ENCODE results near the gene RUFY3. TPM values are rescaled to one million over a fixed set of nuclear protein-coding genes. Genes with fewer than 3 reads are reported as not detected.
"Not testable (repeated sequence)": the region's sequence is repeated elsewhere in the genome, so short reads cannot be mapped to it uniquely, and the experiment has no call there.

The RUFY3 gene
- total RNA-seq, 3 donors from 2014 or later = 31.9 to 54.2 (median 46.0) TPM

- TF ChIP-seq CTCF (IDR thresholded peaks at IDR 0.05) = no peak
- no peaks in the 10 kb centered on the region for H3K36me3 ChIP-seq (ENCODE audit: low read depth)
- no peaks in the 10 kb centered on the region for H3K9me3 ChIP-seq
- no peak for DNase-seq
- ATAC-seq = no peak
- intact Hi-C loops (cut with DNase I, micrococcal nuclease) = no loop called here
- no peak overlapping the region for H3K4me3 ChIP-seq
- H3K4me1 ChIP-seq (ENCODE audit: low read depth) = peaks cover 26% of the 10 kb centered on the region
These were observed 30.1 kb upstream of the RUFY3 start for GRCh38 chr4:70691661-70692060.

- ATAC-seq = not testable (repeated sequence)
These were observed 27.1 kb upstream of the RUFY3 start for GRCh38 chr4:70694633-70695032.

DNA sequence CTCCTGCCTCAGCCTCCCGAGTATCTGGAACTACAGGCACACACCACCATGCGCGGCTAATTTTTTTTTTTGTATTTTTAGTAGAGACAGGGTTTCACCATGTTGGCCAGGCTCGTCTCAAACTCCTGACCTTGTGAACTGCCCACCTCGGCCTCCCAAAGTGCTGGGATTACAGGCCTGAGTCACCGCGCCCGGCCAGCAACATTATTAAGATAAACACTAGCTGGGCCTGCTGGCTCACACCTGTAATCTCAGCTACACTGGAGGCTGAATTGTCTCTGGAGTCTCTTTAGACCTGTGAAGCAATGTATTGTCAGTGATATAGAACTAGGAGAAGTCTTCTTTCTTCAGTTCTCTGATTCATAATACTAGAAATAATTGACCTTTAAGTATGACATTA, 23.3 kb upstream of the RUFY3 start:
- H3K4me1 ChIP-seq (ENCODE audit: low read depth); H3K36me3 ChIP-seq (ENCODE audit: low read depth); intact Hi-C loops (cut with DNase I, micrococcal nuclease); H3K4me3 ChIP-seq; H3K9me3 ChIP-seq; DNase-seq; ATAC-seq: not testable (repeated sequence)

More at GRCh38 chr4:70694633-70695032, 27.1 kb upstream of the RUFY3 start:
- H3K4me1 ChIP-seq (ENCODE audit: low read depth) = peaks cover 15% of the 10 kb centered on the region
- H3K9me3 ChIP-seq; intact Hi-C loops (cut with DNase I, micrococcal nuclease); DNase-seq; H3K36me3 ChIP-seq (ENCODE audit: low read depth); H3K4me3 ChIP-seq: not testable (repeated sequence)

DNA sequence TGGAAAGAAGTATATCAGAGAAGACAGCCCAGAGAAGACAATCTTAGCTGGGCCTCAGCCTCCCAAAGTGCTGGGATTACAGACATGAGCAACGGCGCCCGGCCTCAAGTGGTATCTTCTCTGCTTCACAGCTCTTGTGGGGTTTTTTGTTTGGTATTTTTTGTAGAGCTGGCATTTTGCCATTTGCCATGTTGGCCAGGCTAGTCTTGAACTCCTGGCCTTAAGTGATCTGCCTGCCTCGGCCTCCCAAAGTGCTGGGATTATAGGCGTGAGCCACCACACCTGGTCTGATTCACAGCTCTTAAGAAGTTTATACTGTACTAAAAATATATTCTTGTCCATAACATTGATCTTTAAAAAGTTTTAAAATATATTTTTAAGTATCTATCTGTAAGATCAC, 21.1 kb upstream of the RUFY3 start:
- Histone ChIP-seq H3K9me3 (no peaks in the 10 kb centered on the region), H3K4me1 (ENCODE audit: low read depth) (peaks cover 11% of the 10 kb centered on the region), H3K36me3 (ENCODE audit: low read depth) (no peaks in the 10 kb centered on the region), H3K4me3 (no peak overlapping the region)
- no peak for ATAC-seq
- intact Hi-C loops (cut with DNase I, micrococcal nuclease) = no loop called here
- TF ChIP-seq CTCF (IDR thresholded peaks at IDR 0.05) = no peak
- DNase-seq = no peak

DNA sequence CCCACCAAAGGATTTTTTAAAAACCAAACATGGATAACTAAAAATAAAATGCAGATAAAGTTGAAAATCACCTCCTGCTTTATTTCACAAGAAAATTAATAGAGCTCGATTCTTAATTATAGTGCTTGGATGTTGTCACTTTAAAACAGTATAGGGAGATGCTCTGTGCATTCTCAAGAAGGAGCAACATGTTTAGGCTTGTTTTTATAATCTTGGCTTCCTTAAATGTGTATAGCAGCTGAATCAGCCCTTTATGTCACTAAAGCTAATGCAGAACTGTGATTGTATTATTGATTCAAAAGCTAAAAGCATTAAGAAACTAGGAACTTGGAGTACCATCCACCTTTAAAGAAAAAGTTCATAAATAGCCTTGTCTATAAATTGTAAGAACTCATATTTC, 20.5 kb upstream of the RUFY3 start:
- no peak for TF ChIP-seq CTCF (IDR thresholded peaks at IDR 0.05)
- H3K4me1 ChIP-seq (ENCODE audit: low read depth) = peaks cover 14% of the 10 kb centered on the region
- no peak overlapping the region for H3K4me3 ChIP-seq
- no peak for ATAC-seq
- no peaks in the 10 kb centered on the region for H3K36me3 ChIP-seq (ENCODE audit: low read depth)
- DNase-seq = no peak
- no peaks in the 10 kb centered on the region for H3K9me3 ChIP-seq
- intact Hi-C loops (cut with DNase I, micrococcal nuclease) = no loop called here

DNA sequence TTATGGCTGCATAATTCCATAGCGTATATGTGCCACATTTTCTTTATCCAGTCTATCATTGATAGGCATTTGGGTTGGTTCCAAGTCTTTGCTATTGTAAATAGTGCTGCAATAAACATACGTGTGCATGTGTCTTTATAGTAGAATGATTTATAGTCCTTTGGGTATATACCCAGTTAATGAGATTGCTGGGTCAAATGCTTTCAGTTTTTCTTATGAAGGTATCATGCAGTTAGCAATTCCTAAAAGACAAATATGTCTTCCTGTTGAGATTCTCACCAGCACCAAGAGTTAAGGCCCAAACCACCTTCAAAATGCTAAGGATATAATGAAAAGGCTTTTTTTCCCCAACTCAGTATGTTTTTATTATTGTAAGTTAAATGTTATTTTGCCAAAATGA, 19.2 kb upstream of the RUFY3 start:
- DNase-seq; H3K9me3 ChIP-seq; intact Hi-C loops (cut with DNase I, micrococcal nuclease); ATAC-seq; H3K36me3 ChIP-seq (ENCODE audit: low read depth); H3K4me3 ChIP-seq: not testable (repeated sequence)
- H3K4me1 ChIP-seq (ENCODE audit: low read depth) = peaks cover 24% of the 10 kb centered on the region

- H3K4me3 ChIP-seq = peak overlapping the region; percentile 2
- H3K9me3 ChIP-seq = no peaks in the 10 kb centered on the region
- intact Hi-C loops (cut with DNase I, micrococcal nuclease) = no loop called here
- ATAC-seq (no peak), DNase-seq (peak in 1 of 3 donors; percentile 46)
- H3K4me1 ChIP-seq (ENCODE audit: low read depth) = peaks cover 24% of the 10 kb centered on the region
- H3K36me3 ChIP-seq (ENCODE audit: low read depth) = no peaks in the 10 kb centered on the region
- no peak for TF ChIP-seq CTCF (IDR thresholded peaks at IDR 0.05)
These were observed 18.0 kb upstream of the RUFY3 start for GRCh38 chr4:70703619-70704214.

Data from mucosa of descending colon (tissue), 3 donors.